ENCODE results near the gene ZNF559.
A peak's percentile ranks its signal among the peaks of the same experiment; 100 is the strongest.
"Not testable (repeated sequence)": the region's sequence is repeated elsewhere in the genome, so short reads cannot be mapped to it uniquely, and the experiment has no call there.

ZNF559 gene

GRCh38 chr19:9313756-9314155, 10.2 kb upstream of the ZNF559 start:
- peaks cover 0 to 2% of the 10 kb centered on the region in 2 donors for H3K9me3 ChIP-seq (ENCODE audit: control insufficient read depth in 2 of 2, low read length in 2 of 2)
- H3K4me3 ChIP-seq (ENCODE audit: low read length in 2 of 2) = no peak overlapping the region
- no peaks in the 10 kb centered on the region for H3K36me3 ChIP-seq (ENCODE audit: control insufficient read depth in 2 of 2, insufficient read depth in 2 of 2, low read length in 2 of 2)
- H3K4me1 ChIP-seq (ENCODE audit: control insufficient read depth in 2 of 2, insufficient read depth in 2 of 2, low read length in 2 of 2) = no peaks in the 10 kb centered on the region
- no peaks in the 10 kb centered on the region for H3K27me3 ChIP-seq (ENCODE audit: control insufficient read depth in 2 of 2, insufficient read depth in 2 of 2, low read length in 2 of 2)
- no peak overlapping the region for H3K9ac ChIP-seq (ENCODE audit: low read depth in 1 of 2, low read length in 2 of 2)
- no peak overlapping the region for H3K27ac ChIP-seq (ENCODE audit: low read depth in 2 of 2, low read length in 2 of 2)

DNA sequence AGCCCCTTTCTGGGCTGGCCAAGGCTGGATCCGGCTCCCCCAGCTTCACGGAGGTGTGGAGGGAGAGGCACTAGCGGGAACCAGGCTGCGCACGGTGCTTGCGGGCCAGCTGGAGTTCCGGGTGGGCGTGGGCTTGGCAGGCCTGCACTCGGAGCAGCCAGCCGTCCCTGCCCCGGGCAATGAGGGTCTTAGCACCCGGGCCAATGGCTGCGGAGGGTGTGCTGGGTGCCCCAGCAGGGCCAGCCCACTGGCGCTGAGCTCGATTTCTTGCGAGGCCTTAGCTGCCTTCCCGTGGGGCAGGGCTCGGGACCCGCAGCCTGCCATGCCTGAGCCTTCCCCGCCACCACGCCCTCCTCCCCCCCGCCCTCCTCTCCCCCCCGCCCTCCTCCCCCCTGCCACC, 2.6 kb upstream of the ZNF559 start:
- H3K27ac ChIP-seq (ENCODE audit: low read depth in 2 of 2, low read length in 2 of 2) = no peak overlapping the region
- H3K9ac ChIP-seq (ENCODE audit: low read depth in 1 of 2, low read length in 2 of 2) = no peak overlapping the region
- no peak overlapping the region for H3K4me3 ChIP-seq (ENCODE audit: low read length in 2 of 2)
- H3K27me3 ChIP-seq (ENCODE audit: control insufficient read depth in 2 of 2, insufficient read depth in 2 of 2, low read length in 2 of 2) = no peaks in the 10 kb centered on the region
- H3K36me3 ChIP-seq (ENCODE audit: control insufficient read depth in 2 of 2, insufficient read depth in 2 of 2, low read length in 2 of 2) = peaks cover 0 to 1% of the 10 kb centered on the region in 2 donors
- H3K4me1 ChIP-seq (ENCODE audit: control insufficient read depth in 2 of 2, insufficient read depth in 2 of 2, low read length in 2 of 2) = peaks cover 4 to 5% of the 10 kb centered on the region in 2 donors
- H3K9me3 ChIP-seq (ENCODE audit: control insufficient read depth in 2 of 2, low read length in 2 of 2) = peaks cover 0 to 3% of the 10 kb centered on the region in 2 donors

DNA sequence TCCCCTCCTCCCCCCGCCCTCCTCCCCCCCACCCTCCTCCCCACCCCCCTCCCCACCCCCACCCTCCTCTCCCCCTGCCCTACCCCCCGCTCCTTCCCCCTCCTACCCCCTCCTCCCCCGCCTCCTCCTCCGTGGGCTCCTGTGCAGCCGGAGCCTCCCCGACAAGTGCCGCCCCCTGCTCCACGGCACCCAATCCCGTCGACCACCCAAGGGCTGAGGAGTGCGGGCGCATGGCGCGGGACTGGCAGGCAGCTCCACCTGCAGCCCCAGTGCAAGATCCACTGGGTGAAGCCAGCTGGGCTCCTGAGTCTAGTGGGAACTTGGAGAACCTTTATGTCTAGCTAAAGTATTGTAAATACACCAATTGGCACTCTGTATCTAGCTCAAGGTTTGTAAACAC, 2.2 kb upstream of the ZNF559 start:
- H3K9ac ChIP-seq (ENCODE audit: low read depth in 1 of 2, low read length in 2 of 2); H3K27ac ChIP-seq (ENCODE audit: low read depth in 2 of 2, low read length in 2 of 2); H3K27me3 ChIP-seq (ENCODE audit: control insufficient read depth in 2 of 2, insufficient read depth in 2 of 2, low read length in 2 of 2); H3K4me3 ChIP-seq (ENCODE audit: low read length in 2 of 2); H3K9me3 ChIP-seq (ENCODE audit: control insufficient read depth in 2 of 2, low read length in 2 of 2); H3K4me1 ChIP-seq (ENCODE audit: control insufficient read depth in 2 of 2, insufficient read depth in 2 of 2, low read length in 2 of 2); H3K36me3 ChIP-seq (ENCODE audit: control insufficient read depth in 2 of 2, insufficient read depth in 2 of 2, low read length in 2 of 2): not testable (repeated sequence)

- not testable (repeated sequence) for H3K36me3 ChIP-seq (ENCODE audit: control insufficient read depth in 2 of 2, insufficient read depth in 2 of 2, low read length in 2 of 2); H3K4me1 ChIP-seq (ENCODE audit: control insufficient read depth in 2 of 2, insufficient read depth in 2 of 2, low read length in 2 of 2); H3K27me3 ChIP-seq (ENCODE audit: control insufficient read depth in 2 of 2, insufficient read depth in 2 of 2, low read length in 2 of 2); H3K27ac ChIP-seq (ENCODE audit: low read depth in 2 of 2, low read length in 2 of 2); H3K4me3 ChIP-seq (ENCODE audit: low read length in 2 of 2); H3K9me3 ChIP-seq (ENCODE audit: control insufficient read depth in 2 of 2, low read length in 2 of 2); H3K9ac ChIP-seq (ENCODE audit: low read depth in 1 of 2, low read length in 2 of 2)
Observed at GRCh38 chr19:9322201-9322600, 1.8 kb upstream of the ZNF559 start.

- Histone ChIP-seq H3K4me3 (ENCODE audit: low read length in 2 of 2) (peak overlapping the region; percentile 83 to 97), H3K27ac (ENCODE audit: low read depth in 2 of 2, low read length in 2 of 2) (peak overlapping the region; percentile 71 to 89), H3K36me3 (ENCODE audit: control insufficient read depth in 2 of 2, insufficient read depth in 2 of 2, low read length in 2 of 2) (peaks cover 0 to 5% of the 10 kb centered on the region in 2 donors), H3K4me1 (ENCODE audit: control insufficient read depth in 2 of 2, insufficient read depth in 2 of 2, low read length in 2 of 2) (peaks cover 4 to 5% of the 10 kb centered on the region in 2 donors), H3K9ac (ENCODE audit: low read depth in 1 of 2, low read length in 2 of 2) (peak overlapping the region; percentile 68 to 77), H3K27me3 (ENCODE audit: control insufficient read depth in 2 of 2, insufficient read depth in 2 of 2, low read length in 2 of 2) (no peaks in the 10 kb centered on the region), H3K9me3 (ENCODE audit: control insufficient read depth in 2 of 2, low read length in 2 of 2) (peaks cover 6 to 9% of the 10 kb centered on the region in 2 donors)
Observed at GRCh38 chr19:9323557-9323918, 441 bp upstream of the ZNF559 start.

GRCh38 chr19:9324584-9324962, 594 bp downstream of the ZNF559 start:
- H3K4me3 ChIP-seq (ENCODE audit: low read length in 2 of 2) = peak overlapping the region; percentile 83 to 97
- H3K27ac ChIP-seq (ENCODE audit: low read depth in 2 of 2, low read length in 2 of 2) = peak overlapping the region; percentile 71 to 89
- peaks cover 4 to 5% of the 10 kb centered on the region in 2 donors for H3K4me1 ChIP-seq (ENCODE audit: control insufficient read depth in 2 of 2, insufficient read depth in 2 of 2, low read length in 2 of 2)
- peaks cover 10 to 12% of the 10 kb centered on the region in 2 donors for H3K9me3 ChIP-seq (ENCODE audit: control insufficient read depth in 2 of 2, low read length in 2 of 2)
- H3K36me3 ChIP-seq (ENCODE audit: control insufficient read depth in 2 of 2, insufficient read depth in 2 of 2, low read length in 2 of 2) = peaks cover 0 to 6% of the 10 kb centered on the region in 2 donors
- peak overlapping the region; percentile 68 to 77 for H3K9ac ChIP-seq (ENCODE audit: low read depth in 1 of 2, low read length in 2 of 2)
- no peaks in the 10 kb centered on the region for H3K27me3 ChIP-seq (ENCODE audit: control insufficient read depth in 2 of 2, insufficient read depth in 2 of 2, low read length in 2 of 2)

DNA sequence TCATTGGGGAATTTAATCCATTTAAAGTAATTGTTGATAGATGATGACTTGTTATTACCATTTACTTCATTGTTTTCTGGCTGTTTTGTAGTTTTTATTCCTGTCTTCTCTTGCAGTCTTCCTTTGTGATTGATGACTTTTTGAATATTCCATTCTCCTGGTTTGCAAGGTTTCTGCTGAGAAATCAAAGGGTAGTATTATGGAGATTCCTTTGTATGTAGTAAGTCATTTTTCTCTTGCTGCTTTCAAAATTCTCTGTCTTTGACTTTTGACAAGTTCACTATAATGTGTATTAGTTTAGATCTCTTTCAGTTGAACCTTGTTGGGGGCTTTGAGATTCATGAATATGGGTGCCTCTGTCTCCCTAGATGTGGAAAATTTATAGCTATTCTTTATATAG, 6.0 kb downstream of the ZNF559 start:
- Histone ChIP-seq H3K9me3 (ENCODE audit: control insufficient read depth in 2 of 2, low read length in 2 of 2) (peaks cover 31 to 37% of the 10 kb centered on the region in 2 donors), H3K4me3 (ENCODE audit: low read length in 2 of 2) (no peak overlapping the region), H3K9ac (ENCODE audit: low read depth in 1 of 2, low read length in 2 of 2) (no peak overlapping the region), H3K4me1 (ENCODE audit: control insufficient read depth in 2 of 2, insufficient read depth in 2 of 2, low read length in 2 of 2) (no peaks in the 10 kb centered on the region), H3K27me3 (ENCODE audit: control insufficient read depth in 2 of 2, insufficient read depth in 2 of 2, low read length in 2 of 2) (no peaks in the 10 kb centered on the region), H3K27ac (ENCODE audit: low read depth in 2 of 2, low read length in 2 of 2) (no peak overlapping the region), H3K36me3 (ENCODE audit: control insufficient read depth in 2 of 2, insufficient read depth in 2 of 2, low read length in 2 of 2) (peaks cover 3 to 19% of the 10 kb centered on the region in 2 donors)

DNA sequence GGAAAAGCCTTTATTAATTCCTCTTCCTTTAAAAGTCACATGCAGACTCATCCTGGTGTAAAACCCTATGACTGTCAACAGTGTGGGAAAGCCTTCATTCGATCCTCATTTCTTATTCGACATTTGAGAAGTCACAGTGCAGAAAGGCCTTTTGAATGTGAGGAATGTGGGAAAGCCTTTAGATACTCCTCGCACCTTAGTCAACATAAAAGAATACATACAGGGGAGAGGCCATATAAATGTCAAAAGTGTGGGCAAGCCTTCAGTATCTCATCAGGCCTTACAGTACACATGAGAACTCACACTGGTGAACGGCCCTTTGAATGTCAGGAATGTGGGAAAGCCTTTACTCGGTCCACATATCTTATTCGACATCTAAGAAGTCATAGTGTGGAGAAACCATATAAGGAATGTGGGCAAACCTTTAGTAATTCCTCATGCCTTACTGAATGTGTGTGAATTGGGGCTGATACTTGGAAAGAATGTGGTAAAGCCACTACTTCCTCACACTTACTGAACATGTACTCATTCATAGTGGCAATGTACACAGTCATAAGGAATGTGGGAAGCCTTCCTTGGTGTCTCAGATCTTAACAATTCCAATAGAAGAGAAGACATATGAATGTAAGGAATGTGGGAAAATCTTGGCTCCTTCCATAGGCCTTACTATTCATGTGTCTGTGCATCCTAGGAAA, 18.8 kb downstream of the ZNF559 start:
- H3K4me1 ChIP-seq (ENCODE audit: control insufficient read depth in 2 of 2, insufficient read depth in 2 of 2, low read length in 2 of 2) = no peaks in the 10 kb centered on the region
- H3K27ac ChIP-seq (ENCODE audit: low read depth in 2 of 2, low read length in 2 of 2) = no peak overlapping the region
- no peaks in the 10 kb centered on the region for H3K27me3 ChIP-seq (ENCODE audit: control insufficient read depth in 2 of 2, insufficient read depth in 2 of 2, low read length in 2 of 2)
- peaks cover 61 to 73% of the 10 kb centered on the region in 2 donors for H3K9me3 ChIP-seq (ENCODE audit: control insufficient read depth in 2 of 2, low read length in 2 of 2)
- no peak overlapping the region for H3K9ac ChIP-seq (ENCODE audit: low read depth in 1 of 2, low read length in 2 of 2)
- H3K4me3 ChIP-seq (ENCODE audit: low read length in 2 of 2) = peak overlapping the region in 1 of 2 donors; percentile 18
- H3K36me3 ChIP-seq (ENCODE audit: control insufficient read depth in 2 of 2, insufficient read depth in 2 of 2, low read length in 2 of 2) = peaks cover 23 to 46% of the 10 kb centered on the region in 2 donors

DNA sequence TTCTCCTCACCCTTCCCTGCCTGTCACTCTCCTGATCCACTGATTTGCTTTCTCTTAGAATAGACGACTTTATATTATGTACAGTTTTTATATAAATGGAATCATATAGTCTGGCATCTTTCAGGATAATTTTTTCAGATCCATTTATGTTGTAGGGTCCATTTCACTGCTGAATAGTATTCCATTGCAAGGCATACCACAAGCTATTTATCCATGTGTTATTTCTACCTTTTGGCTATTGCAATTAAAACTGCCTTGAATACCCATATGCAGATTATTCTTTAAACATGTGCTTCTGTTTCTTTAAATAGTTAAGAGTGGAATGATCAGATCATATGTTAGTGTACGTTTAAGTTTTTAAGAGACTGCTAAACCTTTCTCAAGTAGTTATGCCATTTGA, 21.0 kb downstream of the ZNF559 start:
- peaks cover 17 to 29% of the 10 kb centered on the region in 2 donors for H3K36me3 ChIP-seq (ENCODE audit: control insufficient read depth in 2 of 2, insufficient read depth in 2 of 2, low read length in 2 of 2)
- no peak overlapping the region for H3K27ac ChIP-seq (ENCODE audit: low read depth in 2 of 2, low read length in 2 of 2)
- H3K9me3 ChIP-seq (ENCODE audit: control insufficient read depth in 2 of 2, low read length in 2 of 2) = peaks cover 59 to 66% of the 10 kb centered on the region in 2 donors
- no peaks in the 10 kb centered on the region for H3K4me1 ChIP-seq (ENCODE audit: control insufficient read depth in 2 of 2, insufficient read depth in 2 of 2, low read length in 2 of 2)
- H3K9ac ChIP-seq (ENCODE audit: low read depth in 1 of 2, low read length in 2 of 2) = no peak overlapping the region
- no peaks in the 10 kb centered on the region for H3K27me3 ChIP-seq (ENCODE audit: control insufficient read depth in 2 of 2, insufficient read depth in 2 of 2, low read length in 2 of 2)
- no peak overlapping the region for H3K4me3 ChIP-seq (ENCODE audit: low read length in 2 of 2)

- Histone ChIP-seq H3K27me3 (ENCODE audit: control insufficient read depth in 2 of 2, insufficient read depth in 2 of 2, low read length in 2 of 2) (no peaks in the 10 kb centered on the region), H3K9ac (ENCODE audit: low read depth in 1 of 2, low read length in 2 of 2) (no peak overlapping the region), H3K9me3 (ENCODE audit: control insufficient read depth in 2 of 2, low read length in 2 of 2) (peaks cover 45 to 47% of the 10 kb centered on the region in 2 donors), H3K36me3 (ENCODE audit: control insufficient read depth in 2 of 2, insufficient read depth in 2 of 2, low read length in 2 of 2) (peaks cover 2 to 8% of the 10 kb centered on the region in 2 donors), H3K4me3 (ENCODE audit: low read length in 2 of 2) (no peak overlapping the region), H3K4me1 (ENCODE audit: control insufficient read depth in 2 of 2, insufficient read depth in 2 of 2, low read length in 2 of 2) (no peaks in the 10 kb centered on the region), H3K27ac (ENCODE audit: low read depth in 2 of 2, low read length in 2 of 2) (no peak overlapping the region)
Observed at GRCh38 chr19:9348253-9348652, 24.3 kb downstream of the ZNF559 start.

All from mucosa of rectum (tissue), 2 donors.